ENCODE data around the gene NR5A1.

The NR5A1 gene

DNA sequence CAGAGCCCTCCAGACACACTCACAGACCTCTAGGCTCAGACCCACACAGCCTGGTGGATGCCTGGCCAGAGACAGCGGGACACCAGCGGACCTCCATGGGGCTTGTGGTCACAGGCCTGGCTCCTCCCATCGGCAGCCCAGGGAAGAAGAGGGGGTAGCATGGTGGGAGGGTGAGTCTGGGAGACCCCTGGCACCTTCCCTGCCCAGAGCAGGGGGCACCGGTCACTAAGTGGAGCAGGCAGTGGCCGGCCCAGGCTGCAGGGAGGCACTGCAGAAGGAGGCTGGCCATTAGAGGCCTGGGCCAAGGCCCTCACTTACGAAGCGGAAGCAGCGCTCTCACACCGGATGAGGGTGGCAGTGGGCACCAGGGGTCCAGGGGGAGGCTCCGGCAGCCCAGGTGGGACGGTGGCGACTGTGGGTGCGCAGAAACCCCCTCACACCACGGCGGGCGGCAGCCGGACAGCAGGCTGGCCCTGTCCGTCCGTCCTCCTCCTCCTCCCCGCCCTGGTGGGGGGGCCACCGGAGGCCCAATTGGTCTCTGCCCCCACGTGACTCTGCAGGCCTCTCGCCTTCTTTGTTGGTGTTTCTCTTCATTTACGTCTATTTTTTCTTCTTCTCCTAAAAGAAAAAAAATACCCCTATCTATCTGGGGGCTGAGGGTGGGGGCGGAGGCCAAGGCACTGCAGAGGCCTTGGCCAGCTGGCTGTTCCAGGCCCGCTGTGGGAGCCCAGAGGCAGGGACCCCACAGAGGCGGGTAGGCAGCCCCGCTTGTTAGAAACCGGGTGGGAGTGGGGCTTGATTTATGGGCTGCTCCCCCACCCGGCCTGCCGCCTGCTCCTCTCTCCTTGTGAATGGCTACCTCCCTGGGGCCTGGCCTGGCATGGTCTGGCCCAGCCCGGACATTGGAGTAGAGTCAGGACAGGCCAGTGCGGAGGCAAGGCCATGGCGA is at the start of gene NR5A1:
TSS of gene NR5A1 (minus strand) at position 469 of the 949 bp plus-strand sequence. CDS start 4,004 bp downstream, outside the sequence.
- in situ Hi-C loops (cut with MboI; ENCODE audit: low sequenced_read_pairs): no loop called here

GRCh38 chr9:124555043-124555442 is 47.8 kb upstream of the NR5A1 start:
- in situ Hi-C loops (cut with MboI; ENCODE audit: low sequenced_read_pairs): no loop called here

- in situ Hi-C loops (cut with MboI; ENCODE audit: low sequenced_read_pairs): no loop called here
Observed at GRCh38 chr9:124553738-124554137, 46.5 kb upstream of the NR5A1 start.

- in situ Hi-C loops (cut with MboI; ENCODE audit: low sequenced_read_pairs): no loop called here
Observed at GRCh38 chr9:124552273-124552605, 45.0 kb upstream of the NR5A1 start.

DNA sequence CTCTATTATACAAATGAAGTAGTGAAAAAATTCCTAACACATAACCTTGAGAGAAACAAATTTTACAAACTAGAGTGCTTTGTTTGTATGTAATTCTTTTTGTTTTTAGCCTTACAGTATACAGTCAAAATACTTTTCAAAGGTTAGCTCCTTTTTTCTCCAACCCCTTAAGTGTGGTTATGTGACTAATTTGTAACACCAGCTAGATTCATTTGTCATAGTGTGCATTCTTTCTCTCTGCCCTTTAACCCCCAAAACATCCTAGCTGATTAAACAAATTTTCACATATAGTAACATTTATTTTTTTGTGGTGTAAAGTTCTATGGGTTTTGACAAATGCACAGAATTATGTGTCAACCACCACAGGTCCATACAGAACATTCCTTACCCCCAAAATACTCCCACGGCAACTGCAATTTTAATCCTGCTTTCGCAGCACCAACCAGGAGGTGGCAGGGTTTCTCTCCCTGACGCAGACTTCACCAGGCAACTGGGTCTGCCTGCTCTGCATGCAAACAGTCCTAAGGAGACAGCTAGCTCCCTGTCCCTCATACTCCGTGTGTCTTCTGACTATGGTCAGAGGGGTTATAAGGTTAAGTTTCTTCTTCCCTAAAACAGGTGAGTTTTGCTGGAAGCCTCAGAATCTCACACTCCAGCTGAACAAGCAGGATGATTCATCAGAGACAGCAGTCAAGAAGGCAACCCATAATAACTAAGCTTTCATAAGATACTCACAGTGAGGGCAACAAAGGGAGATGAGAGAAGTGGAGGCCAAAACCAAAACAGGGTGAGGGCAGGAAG is 44.5 kb upstream of the NR5A1 start:
- in situ Hi-C loops (cut with MboI; ENCODE audit: low sequenced_read_pairs): no loop called here

GRCh38 chr9:124550072-124550471 is 42.9 kb upstream of the NR5A1 start:
- in situ Hi-C loops (cut with MboI; ENCODE audit: low sequenced_read_pairs): no loop called here

GRCh38 chr9:124549016-124549415 is 41.8 kb upstream of the NR5A1 start:
- in situ Hi-C loops (cut with MboI; ENCODE audit: low sequenced_read_pairs): no loop called here

GRCh38 chr9:124544535-124544934 is 37.3 kb upstream of the NR5A1 start:
- in situ Hi-C loops (cut with MboI; ENCODE audit: low sequenced_read_pairs): no loop called here

GRCh38 chr9:124541824-124542223 is 34.6 kb upstream of the NR5A1 start:
- in situ Hi-C loops (cut with MboI; ENCODE audit: low sequenced_read_pairs): no loop called here

DNA sequence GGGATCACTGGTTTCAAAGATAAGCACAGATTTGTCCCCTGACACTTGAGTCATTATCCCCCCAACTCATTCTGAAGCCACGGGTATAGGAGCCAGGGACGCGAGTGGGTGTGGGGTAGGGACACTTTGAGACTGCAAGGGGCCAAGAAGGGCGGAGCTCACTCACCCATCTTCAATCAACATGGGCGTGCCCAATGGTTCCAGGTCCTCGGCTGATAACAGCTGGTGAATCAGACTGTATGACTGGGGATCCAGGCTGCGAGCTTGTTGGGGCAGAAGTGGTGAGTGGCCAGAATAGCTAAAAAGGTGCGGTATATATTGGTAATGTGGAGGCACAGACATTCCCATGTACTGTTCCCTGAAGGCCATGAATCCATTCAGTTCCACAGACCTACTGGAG is 30.7 kb upstream of the NR5A1 start:
- in situ Hi-C loops (cut with MboI; ENCODE audit: low sequenced_read_pairs): no loop called here

DNA sequence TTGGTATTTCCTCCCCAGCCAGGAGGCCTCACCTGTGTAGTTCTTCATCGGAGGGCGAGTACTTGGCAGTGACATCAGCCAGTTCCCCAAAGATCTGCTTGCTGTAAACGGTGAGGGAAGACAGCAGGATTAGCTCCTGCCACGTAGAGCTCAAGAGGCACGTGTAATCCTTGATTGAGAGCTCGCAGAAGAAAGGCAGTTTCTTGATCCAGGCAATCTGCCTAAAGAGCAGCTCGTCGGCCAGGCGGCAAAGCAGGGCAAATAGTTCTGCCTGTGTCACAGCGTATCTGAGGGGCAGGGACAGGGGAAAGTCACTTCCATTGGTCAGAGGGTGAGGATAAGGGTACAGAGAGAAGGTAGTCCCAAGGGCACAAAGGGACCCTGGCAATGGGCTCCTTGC is 28.6 kb upstream of the NR5A1 start:
- in situ Hi-C loops (cut with MboI; ENCODE audit: low sequenced_read_pairs): no loop called here

- in situ Hi-C loops (cut with MboI; ENCODE audit: low sequenced_read_pairs): no loop called here
Observed at GRCh38 chr9:124532897-124533296, 25.7 kb upstream of the NR5A1 start.

GRCh38 chr9:124531115-124531514 is 23.9 kb upstream of the NR5A1 start:
- in situ Hi-C loops (cut with MboI; ENCODE audit: low sequenced_read_pairs): no loop called here

GRCh38 chr9:124530246-124530645 is 23.0 kb upstream of the NR5A1 start:
- in situ Hi-C loops (cut with MboI; ENCODE audit: low sequenced_read_pairs): no loop called here

DNA sequence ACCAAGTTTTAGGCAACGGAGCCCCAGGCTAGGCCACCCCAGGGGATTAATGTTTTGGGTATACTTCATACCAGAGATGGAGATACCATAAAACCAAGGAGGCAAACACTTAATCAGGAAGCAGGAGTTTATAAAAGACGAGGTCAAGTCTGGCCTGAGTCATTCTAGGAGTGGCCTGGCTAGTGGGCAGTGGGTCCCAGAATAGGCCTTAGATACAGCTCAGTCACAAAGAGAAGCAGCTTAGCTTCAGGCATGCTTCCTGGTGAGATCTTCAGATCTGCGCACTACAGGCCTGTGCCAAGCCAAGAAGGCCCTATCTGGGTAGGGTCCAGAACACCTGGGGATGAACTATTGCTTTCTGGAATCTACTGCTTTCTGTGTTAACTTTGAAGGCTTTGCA is 20.6 kb upstream of the NR5A1 start:
- in situ Hi-C loops (cut with MboI; ENCODE audit: low sequenced_read_pairs): no loop called here

- in situ Hi-C loops (cut with MboI; ENCODE audit: low sequenced_read_pairs): no loop called here
Observed at GRCh38 chr9:124526174-124526573, 19.0 kb upstream of the NR5A1 start.

DNA sequence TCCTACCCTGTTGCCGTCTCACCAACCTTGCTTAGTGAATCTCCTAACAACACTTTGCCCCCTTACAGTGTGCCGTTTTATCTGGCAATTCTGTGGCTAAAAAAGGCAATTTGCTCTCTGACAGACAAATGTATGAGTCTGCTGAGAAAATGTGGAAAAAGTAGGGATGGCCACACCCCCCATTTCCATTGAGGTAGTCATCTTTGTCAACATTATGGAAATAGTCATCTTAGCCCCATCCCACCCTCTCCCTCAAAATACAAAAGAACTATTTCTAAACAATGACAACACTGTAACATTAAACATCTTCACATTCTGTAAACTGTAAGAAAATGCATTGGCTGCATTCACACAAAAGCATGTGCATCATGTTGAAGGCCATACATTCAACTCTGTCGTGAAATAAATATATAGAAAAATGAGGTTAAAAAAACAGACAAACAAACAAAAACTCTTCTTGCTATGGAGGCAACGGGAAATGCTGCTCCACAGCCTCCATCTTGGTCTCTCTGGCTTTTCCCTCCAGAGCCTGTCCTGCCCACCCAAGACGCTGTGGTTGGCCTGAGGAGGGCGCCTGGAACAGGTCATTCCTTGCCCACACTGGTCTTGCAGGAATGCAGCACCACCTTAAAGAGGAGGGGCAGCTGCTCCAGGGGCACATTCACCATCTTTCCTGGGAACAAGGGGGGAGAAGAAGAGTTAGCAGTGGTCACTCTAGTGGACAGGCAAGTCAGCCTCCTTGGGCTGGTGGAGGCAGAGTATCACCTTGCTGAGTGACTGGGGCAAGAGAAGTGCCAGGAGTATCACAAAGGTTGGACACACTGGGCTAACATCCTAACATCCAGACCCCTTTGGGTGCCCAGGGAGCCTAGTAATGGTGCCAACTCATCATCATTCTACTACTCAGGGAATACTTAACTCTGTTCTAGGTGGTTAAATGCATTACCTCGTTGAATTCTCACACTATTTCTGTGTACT is 15.2 kb upstream of the NR5A1 start:
- in situ Hi-C loops (cut with MboI; ENCODE audit: low sequenced_read_pairs): no loop called here

- in situ Hi-C loops (cut with MboI; ENCODE audit: low sequenced_read_pairs): no loop called here
Observed at GRCh38 chr9:124521142-124521541, 13.9 kb upstream of the NR5A1 start.

- in situ Hi-C loops (cut with MboI; ENCODE audit: low sequenced_read_pairs): no loop called here
Observed at GRCh38 chr9:124520206-124520596, 13.0 kb upstream of the NR5A1 start.

- in situ Hi-C loops (cut with MboI; ENCODE audit: low sequenced_read_pairs): no loop called here
Observed at GRCh38 chr9:124518116-124518515, 10.9 kb upstream of the NR5A1 start.

DNA sequence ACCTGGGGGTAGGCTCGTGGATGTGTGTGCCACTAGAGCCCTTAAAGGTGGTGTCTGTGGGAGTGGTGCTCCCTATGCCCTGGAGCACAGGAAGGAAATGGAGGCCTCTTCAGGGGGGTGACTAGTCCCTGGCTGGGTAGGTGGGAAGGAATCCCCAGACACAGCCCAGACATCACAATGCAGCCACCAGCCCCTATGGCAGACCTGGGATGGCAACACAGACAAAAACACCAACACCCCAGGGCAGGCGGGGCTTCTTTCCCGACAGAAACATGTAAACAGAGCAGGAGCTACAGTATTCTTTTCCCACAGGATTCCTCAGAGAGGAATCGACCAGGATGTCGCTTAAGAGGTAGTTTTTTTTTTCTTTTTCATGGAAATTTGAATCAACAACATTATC is 10.4 kb upstream of the NR5A1 start:
- in situ Hi-C loops (cut with MboI; ENCODE audit: low sequenced_read_pairs): no loop called here
